Natural killer cell treated with Interleukin-12 subunit alpha and Interleukin-12 subunit beta and Interleukin-15 and Interleukin-18, amount 100 ng/mL, for 72 hours (primary cell): Measurements from ENCODE around the gene TRA2A. TPM values are rescaled to one million over a fixed set of nuclear protein-coding genes. Genes with fewer than 3 reads are reported as not detected.
"Not testable (repeated sequence)": the region's sequence is repeated elsewhere in the genome, so short reads cannot be mapped to it uniquely, and the experiment has no call there.

ENCODE experiments used
- ATAC-seq, 2 donors: fragments of 150-1000 bp; cut with Tn5 transposase in 1 of 2; sonication (Bioruptor Pico), chemical (Tn5 transposase) in 1 of 2; 2 replicates each; pipeline ENCODE4 v1.10.0; 2021
- DNase-seq: peaks from one replicate; pipeline ENCODE4 v3.0.0; 2022; ENCODE audit warnings: low spot score
- H3K27ac Mint-ChIP-seq, 2 donors: 1 replicate in 1 of 2; 2 replicates in 1 of 2; pipeline ENCODE4 v1.8.0; 2022; ENCODE audit warnings: mixed read lengths in 2 of 2, mild to moderate bottlenecking in 1 of 2, moderate library complexity in 1 of 2
- H3K27me3 Mint-ChIP-seq, 2 donors: 1 replicate in 1 of 2; 2 replicates in 1 of 2; pipeline ENCODE4 v1.8.0; 2022; ENCODE audit warnings: mixed read lengths in 2 of 2
- H3K36me3 Mint-ChIP-seq: one replicate; pipeline ENCODE4 v1.8.0; 2022; ENCODE audit warnings: mixed read lengths
- H3K4me1 Mint-ChIP-seq, 2 donors: 1 replicate in 1 of 2; 2 replicates in 1 of 2; pipeline ENCODE4 v1.8.0; 2022; ENCODE audit warnings: low read depth in 2 of 2, mixed read lengths in 2 of 2, mild to moderate bottlenecking in 1 of 2
- H3K4me3 Mint-ChIP-seq: one replicate; pipeline ENCODE4 v1.8.0; 2022; ENCODE audit warnings: mixed read lengths
- H3K9me3 Mint-ChIP-seq: 2 replicates; pipeline ENCODE4 v1.8.0; 2022; ENCODE audit warnings: mixed read lengths
- total RNA-seq, 2 donors: library from RNA; stranded (reverse); gene quantifications; one replicate each; pipeline ENCODE4 v1.2.3, GENCODE V29; 2022

The TRA2A gene
- total RNA-seq, 2 donors from 2014 or later: 124 to 125 TPM

DNA sequence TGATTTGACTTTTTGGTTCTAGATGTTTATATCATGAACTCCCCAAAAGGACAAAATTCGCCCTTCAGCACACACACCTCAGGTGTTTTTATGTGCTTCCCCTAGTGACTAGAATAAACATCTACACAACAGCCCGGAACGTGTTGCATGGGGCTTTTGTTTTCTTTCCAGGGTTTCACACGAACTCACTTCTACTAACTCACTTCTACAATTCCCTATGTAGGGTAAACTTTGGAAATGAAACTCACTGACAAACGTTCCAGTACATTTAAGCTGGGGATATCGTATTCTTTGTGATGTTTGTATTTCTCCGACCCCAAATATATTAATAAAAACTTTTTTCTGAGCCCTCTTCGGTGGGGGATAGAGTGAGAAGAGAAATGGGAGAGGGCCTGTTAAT, 1.4 kb downstream of the TRA2A start:
- peak overlapping the region; percentile 97 to 100 for H3K27ac Mint-ChIP-seq
- no peaks in the 10 kb centered on the region for H3K27me3 Mint-ChIP-seq
- peak overlapping the region; percentile 94 for H3K4me3 Mint-ChIP-seq
- H3K36me3 Mint-ChIP-seq: peaks cover 16% of the 10 kb centered on the region
- no peaks in the 10 kb centered on the region for H3K9me3 Mint-ChIP-seq
- DNase-seq (no peak), ATAC-seq (no peak)
- H3K4me1 Mint-ChIP-seq: peaks cover 28 to 41% of the 10 kb centered on the region in 2 donors

DNA sequence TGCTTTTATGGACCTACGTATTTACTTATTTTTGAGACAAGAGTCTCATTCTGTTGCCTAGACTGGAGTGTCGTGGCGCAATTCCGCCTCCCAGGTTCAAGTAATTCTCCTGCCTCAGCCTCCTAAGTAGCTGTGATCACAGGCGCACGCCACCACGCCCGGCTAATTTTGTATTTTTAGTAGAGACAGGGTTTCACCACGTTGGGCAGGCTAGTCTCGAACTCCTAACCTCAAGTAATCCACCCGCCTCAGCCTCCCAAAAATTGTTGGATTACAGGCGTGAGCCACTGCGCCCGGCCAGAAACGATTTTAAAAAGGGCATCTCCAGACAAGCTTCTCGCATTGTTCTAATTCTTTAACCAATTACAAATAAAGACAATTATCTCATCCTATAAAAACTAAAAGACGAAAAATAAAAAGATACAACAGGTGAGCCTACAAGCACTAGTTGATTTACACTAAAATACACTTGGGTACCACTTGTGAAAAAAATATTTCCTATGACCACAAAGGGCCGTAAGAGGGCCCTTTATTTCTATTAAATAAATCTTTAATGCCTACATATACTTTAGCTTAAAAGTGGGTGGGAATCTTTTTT, 2.4 kb downstream of the TRA2A start:
- peak overlapping the region; percentile 57 to 97 for H3K27ac Mint-ChIP-seq
- H3K27me3 Mint-ChIP-seq: no peaks in the 10 kb centered on the region
- ATAC-seq (no peak), DNase-seq (no peak)
- H3K4me3 Mint-ChIP-seq: peak overlapping the region; percentile 94
- no peaks in the 10 kb centered on the region for H3K9me3 Mint-ChIP-seq
- peaks cover 35 to 51% of the 10 kb centered on the region in 2 donors for H3K4me1 Mint-ChIP-seq
- peaks cover 16% of the 10 kb centered on the region for H3K36me3 Mint-ChIP-seq

GRCh38 chr7:23525611-23526010, 6.2 kb downstream of the TRA2A start:
- H3K4me3 Mint-ChIP-seq, ATAC-seq, DNase-seq, H3K27ac Mint-ChIP-seq, H3K9me3 Mint-ChIP-seq, H3K27me3 Mint-ChIP-seq: not testable (repeated sequence)
- peaks cover 15% of the 10 kb centered on the region for H3K36me3 Mint-ChIP-seq
- peaks cover 49 to 71% of the 10 kb centered on the region in 2 donors for H3K4me1 Mint-ChIP-seq

GRCh38 chr7:23524473-23524872, 7.3 kb downstream of the TRA2A start:
- no peak for ATAC-seq
- Mint-ChIP-seq H3K9me3 (no peaks in the 10 kb centered on the region), H3K4me1 (peaks cover 42 to 62% of the 10 kb centered on the region in 2 donors), H3K27me3 (no peaks in the 10 kb centered on the region), H3K4me3 (no peak overlapping the region), H3K27ac (peak overlapping the region in 1 of 2 donors; percentile 37), H3K36me3 (peaks cover 9% of the 10 kb centered on the region)
- DNase-seq: no peak

DNA sequence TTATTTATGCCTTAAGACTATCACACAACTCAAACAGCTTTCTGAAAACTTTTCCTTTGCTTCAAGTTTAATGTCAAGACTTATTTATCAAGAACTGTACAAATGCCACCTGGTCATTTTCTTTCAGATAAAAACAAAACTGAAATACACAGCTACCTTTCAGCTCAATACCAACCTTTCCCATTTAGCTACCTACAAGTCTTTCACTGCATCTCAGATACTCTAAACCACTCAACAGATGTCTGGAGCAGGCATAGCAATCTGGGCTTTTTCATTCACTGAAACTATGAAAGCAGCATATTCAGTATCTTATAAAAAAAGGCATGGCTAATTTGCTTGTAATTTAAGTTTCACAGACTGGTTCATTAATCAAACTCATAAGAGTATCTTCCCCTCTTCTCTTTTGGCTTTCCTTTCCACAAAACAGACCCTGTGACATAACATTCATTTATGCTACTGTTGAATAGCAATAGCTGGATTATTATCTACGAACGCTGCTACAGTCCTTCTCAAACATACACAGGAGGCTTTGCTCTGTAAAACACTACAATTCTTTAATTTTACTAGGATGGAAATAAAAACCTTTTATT, 8.2 kb downstream of the TRA2A start:
- peak overlapping the region; percentile 13 for H3K4me3 Mint-ChIP-seq
- ATAC-seq (no peak), DNase-seq (no peak)
- peak overlapping the region in 1 of 2 donors; percentile 6 for H3K27ac Mint-ChIP-seq
- peaks cover 17% of the 10 kb centered on the region for H3K36me3 Mint-ChIP-seq
- H3K27me3 Mint-ChIP-seq: no peaks in the 10 kb centered on the region
- H3K4me1 Mint-ChIP-seq: peaks cover 40 to 53% of the 10 kb centered on the region in 2 donors
- H3K9me3 Mint-ChIP-seq: no peaks in the 10 kb centered on the region

DNA sequence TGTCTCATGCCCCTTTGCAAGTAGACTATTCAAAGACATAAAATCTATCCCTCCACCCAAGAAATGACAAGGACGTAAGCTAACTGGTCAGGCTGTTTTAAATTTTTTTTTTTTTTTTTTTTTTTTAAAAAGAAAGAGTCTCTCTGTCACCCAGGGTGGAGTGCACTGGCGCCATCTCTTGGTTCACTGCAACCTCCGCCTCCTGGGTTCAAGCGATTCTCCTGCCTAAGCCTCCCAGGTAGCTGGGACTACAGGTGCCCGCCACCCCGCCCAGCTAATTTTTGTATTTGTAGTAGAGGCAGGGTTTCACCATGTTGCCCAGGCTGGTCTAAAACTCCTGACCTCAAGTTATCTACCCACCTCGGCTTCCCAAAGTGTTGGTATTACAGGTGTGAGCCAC, 11.2 kb downstream of the TRA2A start:
- no peak for DNase-seq
- no peaks in the 10 kb centered on the region for H3K9me3 Mint-ChIP-seq
- peaks cover 38 to 40% of the 10 kb centered on the region in 2 donors for H3K4me1 Mint-ChIP-seq
- no peak overlapping the region for H3K4me3 Mint-ChIP-seq
- H3K27ac Mint-ChIP-seq: no peak overlapping the region
- H3K36me3 Mint-ChIP-seq: peaks cover 33% of the 10 kb centered on the region
- no peaks in the 10 kb centered on the region for H3K27me3 Mint-ChIP-seq
- ATAC-seq: no peak

- Mint-ChIP-seq H3K9me3 (no peaks in the 10 kb centered on the region), H3K4me3 (peak overlapping the region; percentile 1), H3K4me1 (peaks cover 22% of the 10 kb centered on the region in 2 donors), H3K36me3 (peaks cover 45% of the 10 kb centered on the region), H3K27ac (peak overlapping the region; percentile 72 to 92), H3K27me3 (no peaks in the 10 kb centered on the region)
- peak; percentile 60 to 79 for ATAC-seq
- no peak for DNase-seq
Observed at GRCh38 chr7:23514755-23515154, 17.0 kb downstream of the TRA2A start.

DNA sequence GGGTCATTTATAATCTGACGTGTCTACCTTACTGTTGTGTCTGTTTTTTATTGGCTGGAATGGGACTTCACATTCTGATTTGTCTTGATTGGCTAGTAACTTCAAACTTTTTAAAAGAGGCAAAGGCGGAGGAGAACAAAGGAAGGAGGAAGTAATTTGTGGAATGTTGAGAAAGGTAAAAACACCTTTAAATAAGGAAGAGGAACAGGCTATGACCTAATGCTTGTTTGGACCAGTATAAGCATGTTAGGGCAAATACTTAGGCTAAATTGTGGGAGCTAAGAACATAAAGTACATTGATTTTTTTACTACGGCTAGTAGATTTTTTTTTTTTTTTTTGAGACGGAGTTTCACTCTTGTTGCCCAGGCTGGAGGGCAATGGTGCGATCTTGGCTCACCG, 18.0 kb downstream of the TRA2A start:
- peak overlapping the region in 1 of 2 donors; percentile 92 for H3K27ac Mint-ChIP-seq
- H3K9me3 Mint-ChIP-seq, H3K27me3 Mint-ChIP-seq, DNase-seq, ATAC-seq, H3K4me3 Mint-ChIP-seq: not testable (repeated sequence)
- peaks cover 43% of the 10 kb centered on the region for H3K36me3 Mint-ChIP-seq
- H3K4me1 Mint-ChIP-seq: peaks cover 19 to 26% of the 10 kb centered on the region in 2 donors

DNA sequence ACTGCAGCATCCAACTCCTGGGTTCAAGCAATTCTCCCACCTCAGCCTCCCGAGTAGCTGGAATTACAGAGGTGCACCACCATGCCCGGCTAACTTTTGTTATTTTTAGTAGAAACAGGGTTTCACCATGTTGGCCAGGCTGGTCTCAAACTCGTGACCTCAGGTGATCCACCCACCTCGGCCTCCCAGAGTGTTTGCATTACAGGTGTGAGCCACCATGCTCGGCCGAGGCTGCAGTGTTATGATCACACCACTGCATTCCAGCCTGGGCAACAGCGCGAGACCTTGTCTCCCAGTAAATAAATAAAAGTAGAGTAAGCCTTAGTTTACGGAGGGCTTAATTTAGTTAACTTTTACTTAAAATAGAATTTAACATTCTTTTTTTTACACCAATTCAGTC, 37.8 kb downstream of the TRA2A start:
- Mint-ChIP-seq H3K36me3 (no peaks in the 10 kb centered on the region), H3K9me3 (no peaks in the 10 kb centered on the region), H3K4me1 (peaks cover 0 to 2% of the 10 kb centered on the region in 2 donors), H3K27me3 (no peaks in the 10 kb centered on the region), H3K4me3 (no peak overlapping the region), H3K27ac (no peak overlapping the region)
- no peak for DNase-seq
- no peak for ATAC-seq

DNA sequence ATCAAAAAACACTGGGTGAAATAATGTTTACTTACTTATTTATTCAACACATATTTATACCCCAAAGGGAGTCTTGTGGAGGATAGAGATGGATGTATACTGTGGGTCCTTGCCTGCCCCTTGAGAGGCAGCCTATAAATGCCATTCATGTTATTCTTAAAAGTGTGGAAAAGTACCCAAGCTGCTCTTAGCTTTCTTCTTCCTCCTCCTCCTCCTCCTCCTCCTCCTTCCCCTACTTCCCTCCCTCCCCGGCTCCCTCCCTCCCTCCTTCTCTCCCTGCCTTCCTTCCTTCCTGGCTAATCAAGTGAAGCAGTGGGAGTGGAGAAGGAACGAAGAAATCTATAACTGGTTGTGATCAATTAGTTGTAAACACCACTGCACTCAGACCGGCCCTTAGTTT, 40.3 kb downstream of the TRA2A start:
- Mint-ChIP-seq H3K27me3 (no peaks in the 10 kb centered on the region), H3K4me1 (peaks cover 0 to 2% of the 10 kb centered on the region in 2 donors), H3K27ac (peak overlapping the region in 1 of 2 donors; percentile 76), H3K4me3 (peak overlapping the region; percentile 87), H3K9me3 (no peaks in the 10 kb centered on the region), H3K36me3 (no peaks in the 10 kb centered on the region)
- DNase-seq (no peak), ATAC-seq (no peak)

GRCh38 chr7:23490357-23491135, 41.2 kb downstream of the TRA2A start:
- peaks cover 0 to 2% of the 10 kb centered on the region in 2 donors for H3K4me1 Mint-ChIP-seq
- peak overlapping the region; percentile 76 to 77 for H3K27ac Mint-ChIP-seq
- peak overlapping the region; percentile 87 for H3K4me3 Mint-ChIP-seq
- H3K9me3 Mint-ChIP-seq: no peaks in the 10 kb centered on the region
- peak; percentile 87 to 95 for ATAC-seq
- no peak for DNase-seq
- no peaks in the 10 kb centered on the region for H3K36me3 Mint-ChIP-seq
- no peaks in the 10 kb centered on the region for H3K27me3 Mint-ChIP-seq

DNA sequence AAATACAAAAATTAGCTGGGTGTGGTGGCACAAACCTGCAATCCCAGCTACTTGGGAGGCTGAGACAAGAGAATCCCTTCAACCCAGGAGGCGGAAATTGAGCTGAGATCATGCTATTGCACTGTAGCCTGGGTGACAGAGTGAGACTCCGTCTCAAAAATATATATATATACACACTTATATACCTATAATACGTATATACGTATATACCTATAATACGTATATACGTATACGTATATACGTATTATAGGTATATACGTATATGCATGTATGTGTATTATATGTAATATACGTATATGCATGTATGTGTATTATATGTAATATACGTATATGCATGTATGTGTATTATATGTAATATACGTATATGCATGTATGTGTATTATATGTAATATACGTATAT, 43.1 kb downstream of the TRA2A start:
- not testable (repeated sequence) for DNase-seq, H3K36me3 Mint-ChIP-seq, H3K27ac Mint-ChIP-seq, H3K9me3 Mint-ChIP-seq, ATAC-seq, H3K4me3 Mint-ChIP-seq, H3K4me1 Mint-ChIP-seq, H3K27me3 Mint-ChIP-seq

GRCh38 chr7:23487670-23488069, 44.1 kb downstream of the TRA2A start:
- Mint-ChIP-seq H3K4me1 (peaks cover 0 to 2% of the 10 kb centered on the region in 2 donors), H3K36me3 (no peaks in the 10 kb centered on the region), H3K27ac (no peak overlapping the region), H3K4me3 (no peak overlapping the region), H3K27me3 (peaks cover 0 to 7% of the 10 kb centered on the region in 2 donors), H3K9me3 (no peaks in the 10 kb centered on the region)
- ATAC-seq (no peak), DNase-seq (no peak)
